HUDEP-2 (cell line): ENCODE data around the gene PRIM2.
A peak's percentile ranks its signal among the peaks of the same experiment; 100 is the strongest.
"Not testable (repeated sequence)": the region's sequence is repeated elsewhere in the genome, so short reads cannot be mapped to it uniquely, and the experiment has no call there.

Experiments used
- DNase-seq, 76 experiments: peaks; one replicate each; lab custom pipeline; 2025; ENCODE audit not compliant: unreplicated experiment in 76 of 76; lab: John Stamatoyannopoulos, UW

PRIM2 gene

DNA sequence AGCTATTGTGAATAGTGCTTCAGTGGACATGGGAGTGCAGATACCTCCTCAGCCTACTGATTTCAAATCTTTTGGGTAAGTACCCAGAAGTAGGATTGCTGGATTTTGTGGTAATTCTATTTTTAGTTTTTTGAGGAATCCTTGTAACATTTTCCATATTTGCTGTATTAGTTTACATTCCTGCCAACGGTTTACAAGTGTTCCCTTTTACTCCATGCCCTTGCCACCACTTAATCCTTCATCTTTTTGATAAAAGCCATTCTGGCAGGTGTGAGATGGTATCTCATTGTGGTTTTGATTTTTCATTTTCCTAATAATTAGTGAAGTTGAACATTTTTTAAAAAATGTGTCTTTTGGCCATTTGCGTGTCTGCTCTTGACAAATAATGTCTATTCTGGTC, 125.8 kb downstream of the PRIM2 start:
- DNase-seq, result not testable (repeated sequence)

DNA sequence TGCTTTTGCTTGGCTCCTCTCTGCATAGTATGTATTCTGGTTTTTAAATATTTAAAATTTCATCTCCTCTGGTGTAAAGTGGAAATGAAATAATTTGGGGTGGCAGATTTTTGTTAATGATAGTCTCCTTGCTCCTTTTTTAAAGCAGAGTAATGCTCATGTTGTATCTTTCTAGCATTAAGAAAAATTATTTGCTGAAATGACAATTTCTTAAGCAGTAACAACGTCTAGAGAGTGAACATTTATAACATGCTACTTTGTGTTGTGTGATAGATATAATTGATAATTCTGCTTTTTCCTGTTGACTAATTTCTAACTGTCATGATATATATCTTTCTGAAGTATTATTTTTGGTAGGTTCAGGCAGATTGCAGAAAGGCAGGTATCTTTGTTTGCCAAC, 127.4 kb downstream of the PRIM2 start:
- not testable (repeated sequence) for DNase-seq

- DNase-seq, result not testable (repeated sequence)
Observed at GRCh38 chr6:57445379-57445778, 127.9 kb downstream of the PRIM2 start.

DNA sequence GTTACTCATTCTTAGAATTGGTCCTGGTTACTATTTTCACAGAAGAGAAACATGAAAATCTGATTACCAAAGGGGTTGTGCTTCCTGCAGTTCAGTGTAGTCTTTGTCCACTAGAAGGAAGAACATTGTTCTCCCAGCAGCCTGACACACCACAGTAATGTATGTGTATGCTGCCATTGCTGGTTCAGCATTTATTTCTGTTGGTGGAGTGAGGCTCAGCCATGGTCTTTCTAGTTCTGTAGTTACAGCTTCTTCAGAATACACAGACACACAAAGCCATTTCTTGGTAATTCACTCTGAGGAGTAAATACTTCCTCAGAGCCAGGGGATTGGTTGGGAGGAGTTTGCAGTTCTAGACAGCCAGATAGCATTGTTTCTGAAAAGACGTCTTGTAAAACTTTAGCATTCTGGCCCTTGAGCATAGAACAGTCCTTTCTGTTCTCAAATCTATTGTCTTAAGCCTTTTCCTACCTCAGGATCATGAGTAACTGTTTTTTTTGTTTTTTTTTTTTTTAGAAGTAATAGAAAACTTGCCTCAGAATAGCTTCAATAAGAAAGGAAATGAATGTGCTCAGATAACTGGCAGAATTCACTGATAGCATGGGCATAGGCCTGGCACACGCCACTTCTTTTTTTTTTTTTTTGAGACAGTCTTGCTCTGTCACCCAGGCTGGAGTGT, 128.5 kb downstream of the PRIM2 start:
- DNase-seq, result peak in 14 of 76 experiments; percentile 2 to 57 (median 25)

DNA sequence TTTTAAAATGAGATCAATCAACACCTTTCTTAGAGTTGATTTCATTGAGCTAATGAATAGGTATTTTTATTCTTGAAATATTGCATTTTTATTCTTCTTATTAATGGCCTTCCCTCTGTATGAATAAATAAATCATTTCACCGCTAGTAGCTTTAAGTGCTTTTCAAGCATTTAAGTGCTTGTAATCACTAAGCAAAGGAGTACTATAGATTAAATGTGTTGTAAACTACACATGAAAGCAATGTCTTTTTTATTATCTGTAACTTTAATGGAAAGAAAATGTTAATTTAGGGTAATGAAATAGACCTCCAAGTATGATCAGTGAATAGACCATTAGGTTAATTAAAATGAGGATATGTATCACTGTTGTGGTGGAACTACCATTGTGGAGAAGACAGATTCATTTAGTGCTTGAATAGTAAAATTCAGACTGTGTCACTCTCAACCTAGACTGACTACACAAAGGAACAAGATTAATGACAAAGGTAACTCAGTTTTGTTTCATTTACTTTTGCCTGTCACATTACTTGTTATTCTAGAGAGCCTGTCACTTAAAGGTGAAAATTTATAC, 132.2 kb downstream of the PRIM2 start:
- not testable (repeated sequence) for DNase-seq

DNA sequence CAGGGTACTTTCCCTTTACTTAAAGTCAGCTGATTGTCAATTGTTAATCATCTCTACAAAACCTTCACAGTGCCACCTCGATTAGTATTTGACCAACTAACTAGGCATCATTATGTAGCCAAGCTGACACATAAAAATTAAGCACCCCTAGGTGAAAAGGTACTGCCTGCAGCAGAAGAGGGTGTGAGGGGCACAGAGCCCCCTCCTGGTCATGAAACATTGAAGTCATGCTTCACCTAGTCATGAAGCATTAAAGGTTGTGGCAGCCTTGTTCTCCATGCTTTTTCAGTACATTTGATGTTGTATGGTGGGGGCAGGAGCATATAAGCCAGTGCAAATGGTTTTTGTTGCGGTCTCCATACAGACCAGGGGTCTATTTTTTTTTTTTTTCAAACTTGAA, 142.4 kb downstream of the PRIM2 start:
- DNase-seq, result not testable (repeated sequence)

DNA sequence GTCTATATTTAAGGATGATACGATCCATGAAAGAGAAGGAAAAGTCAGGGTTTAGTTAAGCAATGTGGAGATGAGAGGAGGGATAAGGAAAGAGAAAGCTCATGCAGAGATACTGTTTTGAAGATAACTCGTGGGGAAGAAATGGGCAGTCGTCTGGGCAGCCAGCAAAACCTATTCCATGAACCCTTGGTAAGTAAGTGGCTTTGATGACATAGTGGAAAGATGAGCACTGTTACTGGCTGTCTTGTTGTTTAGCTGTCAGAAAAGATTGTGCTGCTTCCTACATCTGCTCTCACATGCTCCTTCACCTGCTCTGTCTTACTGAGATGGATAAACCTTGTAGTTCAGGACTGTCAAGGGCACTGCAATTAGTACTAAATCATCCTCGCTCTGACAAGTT, 143.6 kb downstream of the PRIM2 start:
- DNase-seq, result not testable (repeated sequence)

- not testable (repeated sequence) for DNase-seq
Observed at GRCh38 chr6:57463809-57464208, 146.4 kb downstream of the PRIM2 start.

GRCh38 chr6:57465968-57466367, 148.5 kb downstream of the PRIM2 start:
- not testable (repeated sequence) for DNase-seq

- no peak for DNase-seq
Observed at GRCh38 chr6:57469072-57469471, 151.6 kb downstream of the PRIM2 start.

DNA sequence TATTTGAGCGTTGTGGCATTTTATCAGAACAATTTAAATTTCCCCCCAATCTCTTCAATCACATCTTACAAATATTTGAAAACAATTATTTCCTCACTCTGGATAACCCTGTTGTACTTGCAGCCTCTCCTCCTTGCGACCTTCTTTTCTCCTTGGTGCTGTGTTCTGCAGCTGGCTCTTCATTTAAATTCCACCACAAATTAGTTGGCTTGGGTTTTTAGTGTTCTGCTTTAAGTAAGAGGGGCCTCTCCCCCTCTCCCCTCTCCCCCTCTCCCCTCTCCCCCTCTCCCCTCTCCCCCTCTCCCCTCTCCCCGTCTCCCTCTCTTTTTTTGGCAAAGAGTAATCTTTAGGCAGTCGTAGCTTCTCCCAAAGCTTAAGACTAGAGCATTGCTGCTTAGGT, 152.7 kb downstream of the PRIM2 start:
- not testable (repeated sequence) for DNase-seq

GRCh38 chr6:57471314-57471864, 154.0 kb downstream of the PRIM2 start:
- not testable (repeated sequence) for DNase-seq

DNA sequence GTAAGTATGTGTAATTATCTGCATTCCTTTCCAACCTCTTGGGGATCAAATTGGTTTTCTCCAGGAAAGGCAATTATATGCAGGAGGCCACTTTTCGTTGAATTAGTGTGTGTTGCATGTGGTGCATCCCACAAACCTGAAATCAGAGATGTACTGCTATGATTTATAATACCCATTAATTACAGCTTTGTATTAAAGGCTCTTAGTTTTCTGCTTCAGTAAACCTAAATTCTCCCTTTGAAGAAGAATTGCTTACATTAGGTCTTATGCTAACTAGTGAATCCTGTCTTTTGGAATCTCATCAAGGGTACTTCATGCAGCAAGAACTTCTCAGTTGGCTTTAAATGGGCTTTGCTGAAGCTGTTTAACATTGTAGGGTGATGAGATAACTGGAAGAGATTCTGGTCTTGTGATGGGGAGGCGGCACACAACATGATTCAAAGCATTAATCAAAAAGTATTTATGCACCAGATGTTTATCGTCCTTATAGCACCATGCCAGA, 155.5 kb downstream of the PRIM2 start:
- DNase-seq, result peak in 19 of 76 experiments; percentile 3 to 38 (median 16)

DNA sequence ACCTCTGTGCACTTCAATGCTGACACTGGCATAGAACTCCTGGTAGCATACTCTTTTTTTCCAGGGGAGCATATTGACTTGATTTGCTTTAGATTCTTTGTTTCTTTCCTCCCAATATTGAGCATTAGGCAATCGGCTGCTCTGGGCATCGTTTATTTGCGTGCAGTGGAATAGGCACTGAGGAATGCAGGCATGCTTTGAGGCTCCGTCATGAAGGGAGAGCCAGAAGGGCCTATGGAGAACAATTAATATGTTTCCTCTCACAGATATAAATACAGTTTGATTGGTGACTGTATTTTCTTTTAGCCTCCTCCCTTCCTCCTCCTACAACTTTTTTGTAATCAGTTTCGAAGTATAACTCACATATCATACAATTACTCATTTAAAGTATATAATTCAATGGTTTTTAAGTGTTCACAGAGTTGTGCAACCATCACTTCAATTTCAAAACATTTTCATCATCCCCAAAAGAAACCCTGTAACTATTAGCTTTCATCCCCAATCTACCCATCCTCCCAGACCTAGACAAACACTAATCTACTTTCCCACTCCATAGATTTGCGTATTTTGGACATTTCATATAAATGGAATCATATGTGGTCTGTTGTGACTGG, 157.5 kb downstream of the PRIM2 start:
- not testable (repeated sequence) for DNase-seq

DNA sequence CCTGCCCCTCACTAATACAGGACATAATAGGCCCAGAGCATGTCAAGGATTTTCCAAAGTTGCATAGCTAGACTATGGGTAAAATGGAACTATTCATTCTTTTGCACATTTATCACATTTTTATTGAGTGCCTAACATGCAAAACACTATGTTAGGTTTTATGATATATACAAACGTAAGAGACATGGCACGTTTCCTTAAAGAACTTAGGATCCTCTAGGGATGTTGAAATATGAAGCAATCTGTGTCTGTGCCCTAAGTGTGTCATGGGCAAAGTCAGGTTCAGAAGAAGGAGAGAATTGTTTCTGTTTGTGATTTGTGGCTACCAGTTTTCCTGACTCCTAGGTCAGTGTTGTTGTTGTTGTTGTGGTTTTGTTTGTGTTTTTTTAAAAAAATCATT, 158.2 kb downstream of the PRIM2 start:
- not testable (repeated sequence) for DNase-seq

GRCh38 chr6:57480194-57480593, 162.8 kb downstream of the PRIM2 start:
- not testable (repeated sequence) for DNase-seq

DNA sequence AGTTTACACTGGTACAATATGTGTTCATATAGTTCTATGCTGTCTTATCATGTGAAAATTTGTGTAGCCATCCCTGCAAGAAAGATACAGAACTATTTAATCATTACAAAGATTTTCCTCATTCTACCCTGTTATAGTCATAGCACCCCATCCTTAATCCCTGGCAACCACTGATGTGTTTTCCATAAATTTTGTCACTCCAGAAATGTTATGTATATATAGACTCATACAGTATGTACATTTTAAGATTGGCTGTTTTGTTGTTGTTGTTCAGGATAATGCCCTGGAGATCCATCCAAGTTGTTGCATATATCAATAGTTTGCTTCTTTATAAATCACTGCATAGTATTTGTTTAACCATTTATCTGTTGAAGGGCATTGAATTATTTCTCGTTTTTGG, 163.7 kb downstream of the PRIM2 start:
- not testable (repeated sequence) for DNase-seq

GRCh38 chr6:57482471-57482870, 165.0 kb downstream of the PRIM2 start:
- peak in 8 of 76 experiments; percentile 5 to 42 (median 22) for DNase-seq

- not testable (repeated sequence) for DNase-seq
Observed at GRCh38 chr6:57486494-57487081, 169.2 kb downstream of the PRIM2 start.

GRCh38 chr6:57488551-57488950, 171.1 kb downstream of the PRIM2 start:
- not testable (repeated sequence) for DNase-seq

DNA sequence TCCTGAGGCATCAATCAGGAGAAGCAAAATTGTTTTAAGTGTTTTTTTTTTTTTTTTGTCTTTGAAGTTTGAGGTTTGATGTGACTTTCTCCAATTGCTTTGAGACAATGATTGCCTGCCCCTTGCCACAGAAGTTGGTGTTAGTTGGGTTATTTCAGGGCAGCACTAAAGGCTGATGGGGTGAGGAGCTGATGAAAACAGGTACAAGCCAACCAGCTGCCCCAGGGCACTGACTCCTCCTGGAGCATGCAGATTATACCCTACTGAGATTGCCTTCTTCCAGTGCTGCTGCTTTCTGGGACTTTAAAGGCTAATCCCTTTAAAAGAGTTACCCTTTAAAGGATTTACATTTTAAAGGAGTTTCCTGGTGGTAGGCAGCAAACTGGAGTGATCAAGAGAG, 172.5 kb downstream of the PRIM2 start:
- not testable (repeated sequence) for DNase-seq
